ENCODE data around the gene P3H1.

Gene P3H1

GRCh38 chr1:42736571-42737200 lies 30.1 kb downstream of the P3H1 start:
- peaks cover 0 to 2% of the 10 kb centered on the region in 2 experiments for H3K4me1 ChIP-seq (ENCODE audit: control insufficient read depth in 1 of 2, insufficient read depth in 1 of 2, low read depth in 1 of 2, low read length in 1 of 2)
- TF ChIP-seq CTCF (IDR thresholded peaks at IDR 0.05) = no peak
- no peak overlapping the region for H3K4me3 ChIP-seq (ENCODE audit: low read depth in 1 of 2, low read length in 1 of 2)
- H3K27ac ChIP-seq = no peak overlapping the region
- H3K9me3 ChIP-seq = no peaks in the 10 kb centered on the region
- H3K36me3 ChIP-seq = no peaks in the 10 kb centered on the region
- H3K27me3 ChIP-seq = no peaks in the 10 kb centered on the region

- no peak overlapping the region for H3K27ac ChIP-seq
- H3K4me1 ChIP-seq (ENCODE audit: control insufficient read depth in 1 of 2, insufficient read depth in 1 of 2, low read depth in 1 of 2, low read length in 1 of 2) = peaks cover 0 to 2% of the 10 kb centered on the region in 2 experiments
- no peak for TF ChIP-seq CTCF (IDR thresholded peaks at IDR 0.05)
- no peak overlapping the region for H3K4me3 ChIP-seq (ENCODE audit: low read depth in 1 of 2, low read length in 1 of 2)
- no peaks in the 10 kb centered on the region for H3K9me3 ChIP-seq
- no peaks in the 10 kb centered on the region for H3K27me3 ChIP-seq
- H3K36me3 ChIP-seq = no peaks in the 10 kb centered on the region
Observed at GRCh38 chr1:42736152-42736551, 30.7 kb downstream of the P3H1 start.

DNA sequence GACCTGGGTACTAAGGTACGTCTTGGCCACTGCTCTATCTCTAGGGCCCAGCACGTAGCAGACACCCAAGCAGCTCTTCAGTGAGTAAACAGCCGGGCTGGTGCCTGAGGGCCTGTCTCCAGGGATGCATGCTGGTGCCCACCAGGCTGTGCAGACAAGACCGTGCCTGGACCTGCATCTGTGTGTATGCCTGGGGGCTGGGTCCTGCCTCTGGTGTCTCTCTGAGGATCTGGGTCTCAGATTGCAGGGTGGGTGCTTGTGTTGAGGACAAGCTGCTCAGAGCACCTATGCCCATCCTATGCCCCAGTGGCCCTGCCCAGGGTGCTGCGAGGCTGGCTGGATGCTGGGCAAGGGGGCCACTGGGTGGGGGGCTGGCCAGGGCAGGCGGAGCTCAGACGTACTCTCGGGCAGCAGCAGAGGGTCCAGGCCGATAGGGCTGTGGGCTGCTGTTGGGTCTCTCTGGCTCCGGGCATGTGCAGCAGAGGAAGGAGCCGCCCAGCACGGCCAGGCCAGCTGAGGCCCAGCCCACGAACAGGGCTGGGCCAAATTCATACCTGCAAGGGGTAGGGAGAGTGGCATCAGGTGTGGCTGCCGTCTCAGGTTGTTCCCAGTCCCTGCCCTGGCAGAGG lies 31.2 kb downstream of the P3H1 start:
- H3K9me3 ChIP-seq = no peaks in the 10 kb centered on the region
- no peak overlapping the region for H3K27ac ChIP-seq
- no peaks in the 10 kb centered on the region for H3K36me3 ChIP-seq
- H3K27me3 ChIP-seq = no peaks in the 10 kb centered on the region
- TF ChIP-seq CTCF (IDR thresholded peaks at IDR 0.05) = no peak
- no peak overlapping the region for H3K4me3 ChIP-seq (ENCODE audit: low read depth in 1 of 2, low read length in 1 of 2)
- peaks cover 0 to 2% of the 10 kb centered on the region in 2 experiments for H3K4me1 ChIP-seq (ENCODE audit: control insufficient read depth in 1 of 2, insufficient read depth in 1 of 2, low read depth in 1 of 2, low read length in 1 of 2)

- TF ChIP-seq CTCF (IDR thresholded peaks at IDR 0.05) = no peak
- Histone ChIP-seq H3K4me3 (ENCODE audit: low read depth in 1 of 2, low read length in 1 of 2) (no peak overlapping the region), H3K27me3 (no peaks in the 10 kb centered on the region), H3K27ac (no peak overlapping the region), H3K9me3 (no peaks in the 10 kb centered on the region), H3K4me1 (ENCODE audit: control insufficient read depth in 1 of 2, insufficient read depth in 1 of 2, low read depth in 1 of 2, low read length in 1 of 2) (peaks cover 0 to 2% of the 10 kb centered on the region in 2 experiments), H3K36me3 (no peaks in the 10 kb centered on the region)
Observed at GRCh38 chr1:42735056-42735455, 31.8 kb downstream of the P3H1 start.

DNA sequence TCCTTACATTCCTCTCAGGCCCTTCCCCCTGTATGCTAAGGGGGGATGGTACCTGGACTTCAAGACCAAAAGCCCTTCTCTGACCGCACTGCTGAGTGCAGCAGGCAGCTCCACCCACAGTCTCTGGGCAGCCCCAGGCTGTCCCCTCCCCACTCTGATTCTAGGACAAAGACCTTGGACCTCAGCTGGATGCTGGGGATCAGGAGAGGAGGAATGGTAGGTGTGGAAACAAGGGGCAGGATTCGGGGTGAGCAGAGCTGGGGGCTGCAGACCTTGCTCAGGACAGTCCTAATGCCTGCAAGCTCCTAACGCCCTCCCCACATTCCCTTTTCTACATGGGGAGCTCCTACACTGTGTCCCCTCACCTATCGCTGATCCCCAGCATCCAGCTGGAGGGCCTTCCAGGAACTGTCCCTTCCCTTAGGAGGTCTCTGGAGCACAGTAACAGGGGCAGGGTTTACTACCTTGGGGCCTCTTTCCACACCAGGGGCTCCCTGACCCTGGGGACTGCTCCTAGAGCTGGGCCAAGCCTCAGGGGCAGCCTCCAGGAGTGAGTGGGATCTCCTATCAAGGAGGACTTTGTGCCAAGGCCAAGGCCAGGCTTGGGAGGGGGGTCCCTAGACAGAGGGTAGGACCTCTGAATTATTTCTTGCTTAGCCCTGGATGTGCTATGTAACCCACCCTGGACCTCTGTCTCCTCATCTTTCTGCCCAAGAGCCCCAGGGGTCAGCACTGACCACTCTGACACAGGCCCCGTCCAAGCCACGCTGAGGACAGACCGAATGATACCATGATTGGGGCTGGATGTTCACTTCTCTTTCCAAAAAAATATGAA lies 32.4 kb downstream of the P3H1 start:
- TF ChIP-seq CTCF (IDR thresholded peaks at IDR 0.05) = no peak
- Histone ChIP-seq H3K4me1 (ENCODE audit: control insufficient read depth in 1 of 2, insufficient read depth in 1 of 2, low read depth in 1 of 2, low read length in 1 of 2) (peaks cover 0 to 2% of the 10 kb centered on the region in 2 experiments), H3K9me3 (no peaks in the 10 kb centered on the region), H3K4me3 (ENCODE audit: low read depth in 1 of 2, low read length in 1 of 2) (no peak overlapping the region), H3K27me3 (no peaks in the 10 kb centered on the region), H3K36me3 (no peaks in the 10 kb centered on the region), H3K27ac (no peak overlapping the region)

Data from neutrophil (primary cell).